ENCODE results near the gene GABARAPL1. TPM values are rescaled to one million over a fixed set of nuclear protein-coding genes. Genes with fewer than 3 reads are reported as not detected.

The GABARAPL1 gene
- total RNA-seq, result 20.7 and 42.3 TPM in 2 replicates

- TF ChIP-seq CTCF (conservative IDR thresholded peaks at IDR 0.05; ENCODE audit: low read depth, low read length), result no peak
- DNase-seq (ENCODE audit: low read depth), result no peak
- H3K4me3 ChIP-seq (ENCODE audit: low read depth, low read length), result peak within 1 kb of the TSS; percentile 84
Measured at GRCh38 chr12:10212739-10213131, at the start of gene GABARAPL1. Gene GABARAPL1, plus strand, starts transcription at chr12:10212877. Its CDS starts 253 bp downstream, at chr12:10213130.

- no peak for DNase-seq (ENCODE audit: low read depth)
Measured at GRCh38 chr12:10163084-10163483, 49.6 kb upstream of the GABARAPL1 start.

GRCh38 chr12:10165421-10165820 is 47.3 kb upstream of the GABARAPL1 start:
- no peak for TF ChIP-seq CTCF (conservative IDR thresholded peaks at IDR 0.05; ENCODE audit: low read depth, low read length)
- H3K4me3 ChIP-seq (ENCODE audit: low read depth, low read length), result no peak overlapping the region

More at GRCh38 chr12:10163084-10163483, 49.6 kb upstream of the GABARAPL1 start:
- H3K4me3 ChIP-seq (ENCODE audit: low read depth, low read length), result no peak overlapping the region
- TF ChIP-seq CTCF (conservative IDR thresholded peaks at IDR 0.05; ENCODE audit: low read depth, low read length), result no peak

GRCh38 chr12:10167599-10167998 is 45.1 kb upstream of the GABARAPL1 start:
- H3K4me3 ChIP-seq (ENCODE audit: low read depth, low read length), result no peak overlapping the region
- no peak for TF ChIP-seq CTCF (conservative IDR thresholded peaks at IDR 0.05; ENCODE audit: low read depth, low read length)

More at GRCh38 chr12:10165421-10165820, 47.3 kb upstream of the GABARAPL1 start:
- no peak for DNase-seq (ENCODE audit: low read depth)

GRCh38 chr12:10169104-10169503 is 43.6 kb upstream of the GABARAPL1 start:
- H3K4me3 ChIP-seq (ENCODE audit: low read depth, low read length), result no peak overlapping the region
- TF ChIP-seq CTCF (conservative IDR thresholded peaks at IDR 0.05; ENCODE audit: low read depth, low read length), result no peak
- DNase-seq (ENCODE audit: low read depth), result no peak

More at GRCh38 chr12:10167599-10167998, 45.1 kb upstream of the GABARAPL1 start:
- DNase-seq (ENCODE audit: low read depth), result no peak

GRCh38 chr12:10170216-10170615 is 42.5 kb upstream of the GABARAPL1 start:
- H3K4me3 ChIP-seq (ENCODE audit: low read depth, low read length), result no peak overlapping the region
- DNase-seq (ENCODE audit: low read depth), result no peak
- no peak for TF ChIP-seq CTCF (conservative IDR thresholded peaks at IDR 0.05; ENCODE audit: low read depth, low read length)

- TF ChIP-seq CTCF (conservative IDR thresholded peaks at IDR 0.05; ENCODE audit: low read depth, low read length), result no peak
- H3K4me3 ChIP-seq (ENCODE audit: low read depth, low read length), result no peak within 1 kb of the TSS
- DNase-seq (ENCODE audit: low read depth), result no peak
Measured at GRCh38 chr12:10171973-10172728, 40.5 kb upstream of the GABARAPL1 start, which contains the start of gene OLR1. Gene OLR1, minus strand, starts transcription at chr12:10172132. Its CDS starts 55 bp downstream, at chr12:10172077.

All from epithelial cell of proximal tubule (primary cell).